SK-N-SH treated with all-trans-retinoic acid at 6 μM for 48 hours (cell line): ENCODE results near the gene SELL.

Source experiments
- ATAC-seq: fragments of 200-7000 bp; cut with Tn5 transposase; 3 replicates; pipeline ENCODE4 v1.9.1; 2020; ENCODE audit warnings: mild to moderate bottlenecking, moderate library complexity
- ARNTL ChIP-seq: fragments of 450-650 bp; formaldehyde crosslinking; IDR thresholded peaks from 2 replicates; pipeline ENCODE4 v1.5.0; 2020; ENCODE audit warnings: low read depth, mild to moderate bottlenecking, moderate library complexity, borderline replicate concordance
- CSDC2 ChIP-seq: fragments of 250-450 bp; sonication (Bioruptor Pico); IDR thresholded peaks from 2 replicates; pipeline ENCODE4 v1.5.0; 2020; ENCODE audit warnings: mild to moderate bottlenecking, moderate library complexity
- CSRNP3 ChIP-seq: fragments of 250-450 bp; sonication (Bioruptor Pico); IDR thresholded peaks from 2 replicates; pipeline ENCODE4 v1.5.1; 2021; ENCODE audit warnings: mild to moderate bottlenecking, moderate library complexity
- ESRRG ChIP-seq: fragments of 250-450 bp; sonication (Bioruptor Pico); IDR thresholded peaks from 2 replicates; pipeline ENCODE4 v1.6.1; 2021; ENCODE audit warnings: mild to moderate bottlenecking
- GLIS3 ChIP-seq: fragments of 250-450 bp; sonication (Bioruptor Pico); IDR thresholded peaks from 2 replicates; pipeline ENCODE4 v1.5.0; 2020; ENCODE audit warnings: mild to moderate bottlenecking, moderate library complexity
- ISL1 ChIP-seq: fragments of 250-450 bp; sonication (Bioruptor Pico); IDR thresholded peaks from 2 replicates; pipeline ENCODE4 v2.1.2; 2022; ENCODE audit warnings: mild to moderate bottlenecking, moderate library complexity
- OSR1 ChIP-seq: fragments of 250-450 bp; sonication (Bioruptor Pico); IDR thresholded peaks from 2 replicates; pipeline ENCODE4 v1.8.0; 2022; ENCODE audit warnings: moderate library complexity, mild to moderate bottlenecking, inconsistent platforms
- POU6F1 ChIP-seq: fragments of 250-450 bp; sonication (Bioruptor Pico); IDR thresholded peaks from 2 replicates; pipeline ENCODE4 v1.8.0; 2021; ENCODE audit warnings: low read depth, mild to moderate bottlenecking, moderate library complexity, borderline replicate concordance
- PPARA ChIP-seq: fragments of 250-450 bp; sonication (Bioruptor Pico); IDR thresholded peaks from 2 replicates; pipeline ENCODE4 v1.5.0; 2020; ENCODE audit warnings: mild to moderate bottlenecking, borderline replicate concordance
- SNAI2 ChIP-seq: fragments of 250-450 bp; sonication (Bioruptor Pico); IDR thresholded peaks from 2 replicates; pipeline ENCODE4 v1.5.0; 2020; ENCODE audit warnings: mild to moderate bottlenecking, moderate library complexity
- TCF4 ChIP-seq: fragments of 250-450 bp; sonication (Bioruptor Pico); IDR thresholded peaks from 2 replicates; pipeline ENCODE4 v1.8.0; 2021; ENCODE audit warnings: mild to moderate bottlenecking, moderate library complexity, borderline replicate concordance
- TOX ChIP-seq: fragments of 250-450 bp; sonication (Bioruptor Pico); IDR thresholded peaks from 2 replicates; pipeline ENCODE4 v1.8.0; 2021; ENCODE audit warnings: mild to moderate bottlenecking, moderate library complexity, borderline replicate concordance
- TSHZ2 ChIP-seq: fragments of 250-450 bp; sonication (Bioruptor Pico); IDR thresholded peaks from 2 replicates; pipeline ENCODE4 v1.5.0; 2020; ENCODE audit warnings: mild to moderate bottlenecking, moderate library complexity
- ZC3H10 ChIP-seq: fragments of 250-450 bp; sonication (Bioruptor Pico); IDR thresholded peaks from 2 replicates; pipeline ENCODE4 v1.5.1; 2021; ENCODE audit warnings: mild to moderate bottlenecking, moderate library complexity
- ZFP3 ChIP-seq: fragments of 250-450 bp; sonication (Bioruptor Pico); IDR thresholded peaks from 2 replicates; pipeline ENCODE4 v1.5.0; 2020; ENCODE audit warnings: mild to moderate bottlenecking, moderate library complexity
- ZFP30 ChIP-seq: fragments of 450-650 bp; formaldehyde crosslinking; IDR thresholded peaks from 2 replicates; pipeline ENCODE4 v1.5.0; 2022; ENCODE audit warnings: mild to moderate bottlenecking, moderate library complexity
- ZNF565 ChIP-seq: fragments of 450-650 bp; formaldehyde crosslinking; conservative IDR thresholded peaks from 2 replicates; pipeline ENCODE4 v1.5.0; 2020; ENCODE audit warnings: low read depth, mild to moderate bottlenecking, moderate library complexity
- ZNF70 ChIP-seq: fragments of 450-650 bp; formaldehyde crosslinking; IDR thresholded peaks from 2 replicates; pipeline ENCODE4 v1.5.0; 2020; ENCODE audit warnings: mild to moderate bottlenecking, moderate library complexity
- ZNF8 ChIP-seq: fragments of 450-650 bp; formaldehyde crosslinking; IDR thresholded peaks from 2 replicates; pipeline ENCODE4 v1.5.0; 2020; ENCODE audit warnings: mild to moderate bottlenecking, moderate library complexity

The SELL gene

DNA sequence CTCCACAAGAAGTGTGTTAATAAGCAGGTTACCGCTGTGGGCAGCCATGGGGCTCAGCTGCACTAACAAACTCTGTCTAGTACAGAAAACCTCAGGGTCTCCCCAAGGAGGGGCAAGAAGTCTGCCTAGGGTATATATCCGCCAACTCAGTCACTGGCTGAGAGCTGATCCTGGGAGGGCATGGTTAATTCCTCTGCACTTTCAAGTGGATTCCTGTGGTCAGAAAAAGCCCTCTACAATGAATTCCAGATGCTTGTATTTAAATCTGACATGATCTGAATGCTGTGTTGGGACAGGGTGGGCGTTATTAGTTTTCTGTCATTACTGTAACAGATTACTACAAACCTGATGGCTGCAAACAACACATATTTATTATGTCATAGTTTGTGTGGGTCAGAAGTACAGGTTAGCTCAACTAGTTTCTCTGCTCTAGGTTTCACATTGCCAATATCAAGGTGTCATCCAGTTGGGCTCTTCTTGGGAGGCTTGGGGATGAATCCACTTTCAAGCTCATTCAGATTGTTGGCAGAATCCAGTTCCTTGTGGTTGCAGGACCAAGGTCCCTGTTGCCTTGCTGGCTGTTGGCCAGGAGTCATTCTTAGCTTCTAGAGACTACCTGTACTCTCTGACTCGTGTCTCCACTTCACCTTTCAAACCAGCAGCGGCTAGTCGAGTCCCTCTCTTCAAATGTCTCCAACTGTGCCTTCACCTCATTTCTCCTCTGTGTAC, 30.4 kb upstream of the SELL start:
- peak; percentile 96 for ATAC-seq
- TF ChIP-seq ZC3H10 (CRISPR knock-in tag) (no peak), TOX (CRISPR knock-in tag) (peak; percentile 54; the same call in 1 of the 2 replicates)

- no peak for ATAC-seq
- TF ChIP-seq ISL1 (CRISPR knock-in tag) (no peak), ZNF8 (no peak), OSR1 (CRISPR knock-in tag) (no peak), ZNF70 (CRISPR knock-in tag) (no peak)
Observed at GRCh38 chr1:169739980-169740379, 28.6 kb upstream of the SELL start.

DNA sequence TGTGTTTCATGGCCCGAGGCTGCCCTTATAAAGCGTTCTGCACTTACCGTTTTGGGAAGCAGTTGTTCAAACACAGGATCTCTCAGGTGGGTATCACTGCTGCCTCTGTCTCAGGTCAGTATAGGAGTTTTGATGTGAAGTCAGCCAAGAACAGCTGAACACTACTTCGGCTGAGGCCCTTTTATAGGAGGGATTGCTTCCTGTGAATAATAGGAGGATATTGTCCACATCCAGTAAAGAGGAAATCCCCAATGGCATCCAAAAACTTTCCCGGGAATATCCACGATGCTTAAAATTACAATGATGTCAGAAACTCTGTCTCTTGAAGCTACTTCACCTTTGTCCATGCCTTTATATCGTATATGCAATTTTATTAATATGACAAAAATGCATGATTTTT, 22.5 kb upstream of the SELL start, which contains the start of gene SELE:
SELE (minus strand) TSS at position 156 of the 400 bp plus-strand sequence. CDS start 467 bp downstream, outside the sequence.
- no peak for ATAC-seq
- no peak for TF ChIP-seq ESRRG
- TF ChIP-seq TCF4 (CRISPR knock-in tag): no peak
- TF ChIP-seq GLIS3 (CRISPR knock-in tag): no peak
- no peak for TF ChIP-seq ZNF70 (CRISPR knock-in tag)
- TF ChIP-seq ZFP30 (CRISPR knock-in tag): no peak
- TF ChIP-seq PPARA (CRISPR knock-in tag): no peak
- TF ChIP-seq ARNTL (CRISPR knock-in tag): no peak
- no peak for TF ChIP-seq ZNF565 (CRISPR knock-in tag)
- TF ChIP-seq ISL1 (CRISPR knock-in tag): no peak
- no peak for TF ChIP-seq SNAI2
- TF ChIP-seq ZFP3: no peak
- TF ChIP-seq TOX (CRISPR knock-in tag): no peak

DNA sequence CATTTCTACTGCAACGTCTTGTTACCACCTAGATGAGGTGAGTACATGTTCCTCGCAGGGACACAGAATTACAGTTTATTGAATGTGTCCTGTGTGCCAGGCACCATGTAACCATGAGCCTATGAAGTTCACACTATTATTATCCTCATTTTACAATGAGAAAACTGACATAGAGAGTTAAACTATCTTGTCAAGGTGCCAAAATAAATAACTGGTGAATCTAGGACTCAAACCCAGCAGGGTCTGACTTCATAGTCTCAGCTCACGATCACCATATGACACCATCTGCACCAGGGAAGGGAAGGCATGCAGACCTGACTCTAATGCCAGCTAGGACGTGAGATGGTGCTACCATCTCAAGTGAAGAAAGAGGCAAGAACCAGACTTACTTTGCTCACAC, 20.0 kb upstream of the SELL start:
- TF ChIP-seq ZNF565 (CRISPR knock-in tag) (no peak), TSHZ2 (CRISPR knock-in tag) (no peak), POU6F1 (CRISPR knock-in tag) (no peak), ESRRG (no peak), OSR1 (CRISPR knock-in tag) (no peak)
- no peak for ATAC-seq

DNA sequence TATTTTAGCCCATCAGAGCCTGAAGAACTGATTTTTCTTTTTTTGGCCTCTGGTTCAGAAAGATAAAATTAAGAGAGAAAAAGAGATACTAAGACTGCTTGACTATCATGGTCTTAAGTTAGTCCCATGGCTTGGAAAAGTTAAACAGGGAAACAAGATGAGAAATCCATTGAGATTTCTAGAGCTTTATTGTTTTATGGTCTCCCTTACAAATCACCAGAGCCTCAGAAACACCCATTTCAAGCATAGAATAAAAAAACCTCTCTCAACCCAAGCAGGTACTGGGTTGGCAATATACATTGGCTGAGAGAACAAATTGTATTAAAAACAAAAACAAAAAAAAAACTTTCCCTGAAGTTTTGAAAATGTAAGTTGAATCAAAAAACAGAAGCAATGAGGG, 18.6 kb upstream of the SELL start:
- TF ChIP-seq CSRNP3 (CRISPR knock-in tag) (no peak), ZNF565 (CRISPR knock-in tag) (no peak), ZFP30 (CRISPR knock-in tag) (no peak), POU6F1 (CRISPR knock-in tag) (no peak), SNAI2 (no peak), CSDC2 (CRISPR knock-in tag) (no peak), ARNTL (CRISPR knock-in tag) (no peak), PPARA (CRISPR knock-in tag) (no peak)
- no peak for ATAC-seq
